HepG2 (cell line): ENCODE results near the gene CDK5RAP2. TPM values are rescaled to one million over a fixed set of nuclear protein-coding genes. Genes with fewer than 3 reads are reported as not detected.

Experiments
- AHDC1 ChIP-seq: sonication (generic); formaldehyde crosslinking; IDR thresholded peaks from 2 replicates; pipeline ENCODE4 v1.5.1; 2020; ENCODE audit warnings: mild to moderate bottlenecking, missing genetic modification reagents, borderline replicate concordance
- ATF1 ChIP-seq: IDR thresholded peaks from 2 replicates; pipeline ENCODE4 v1.6.1; 2016; ENCODE audit warnings: mild to moderate bottlenecking, control low read depth
- GTF2F1 ChIP-seq: fragments of 150-350 bp; IDR thresholded peaks from 2 replicates; pipeline ENCODE4 v1.6.1; 2014; ENCODE audit warnings: low read length
- HNF1B ChIP-seq: sonication (generic); formaldehyde crosslinking; IDR thresholded peaks from 2 replicates; pipeline ENCODE4 v1.5.1; 2020; ENCODE audit warnings: mild to moderate bottlenecking, moderate library complexity, missing genetic modification reagents
- MTERF4 ChIP-seq: sonication (generic); formaldehyde crosslinking; IDR thresholded peaks from 2 replicates; pipeline ENCODE4 v1.8.0; 2023; ENCODE audit warnings: mild to moderate bottlenecking, missing genetic modification reagents
- MYNN ChIP-seq: sonication (generic); formaldehyde crosslinking; IDR thresholded peaks from 2 replicates; pipeline ENCODE4 v1.4.0; 2020; ENCODE audit warnings: mild to moderate bottlenecking, low read depth, missing genetic modification reagents
- NFKB2 ChIP-seq: sonication (generic); formaldehyde crosslinking; IDR thresholded peaks from 2 replicates; pipeline ENCODE4 v1.4.0; 2020; ENCODE audit warnings: missing genetic modification reagents, borderline replicate concordance
- POLR2G ChIP-seq: fragments of 200-400 bp; formaldehyde crosslinking; IDR thresholded peaks from 2 replicates; pipeline ENCODE4 v1.6.1; 2018; ENCODE audit warnings: mild to moderate bottlenecking, low read depth, low read length, moderate library complexity
- RXRB ChIP-seq: IDR thresholded peaks from 2 replicates; pipeline ENCODE4 v1.6.1; 2016; ENCODE audit warnings: borderline replicate concordance, missing genetic modification reagents, missing compliant biosample characterization
- SIX4 ChIP-seq: sonication (generic); formaldehyde crosslinking; IDR thresholded peaks from 2 replicates; pipeline ENCODE4 v1.4.0; 2020; ENCODE audit warnings: missing genetic modification reagents
- ZFP91 ChIP-seq: sonication (generic); formaldehyde crosslinking; IDR thresholded peaks from 2 replicates; pipeline ENCODE4 v1.9.0; 2022; ENCODE audit warnings: missing genetic modification reagents, mild to moderate bottlenecking, borderline replicate concordance
- ZFY ChIP-seq: sonication (generic); formaldehyde crosslinking; IDR thresholded peaks from 2 replicates; pipeline ENCODE4 v1.4.0; 2020; ENCODE audit warnings: missing genetic modification reagents
- ZNF224 ChIP-seq: sonication (generic); formaldehyde crosslinking; IDR thresholded peaks from 2 replicates; pipeline ENCODE4 v1.5.0; 2020; ENCODE audit warnings: mild to moderate bottlenecking, missing genetic modification reagents
- ZNF503 ChIP-seq: sonication (generic); formaldehyde crosslinking; IDR thresholded peaks from 2 replicates; pipeline ENCODE4 v1.4.0; 2020; ENCODE audit warnings: missing genetic modification reagents
- ZNF550 ChIP-seq: sonication (generic); formaldehyde crosslinking; IDR thresholded peaks from 2 replicates; pipeline ENCODE4 v1.4.0; 2020; ENCODE audit warnings: mild to moderate bottlenecking, missing genetic modification reagents, borderline replicate concordance
- ZNF724P ChIP-seq: sonication (generic); formaldehyde crosslinking; IDR thresholded peaks from 2 replicates; pipeline ENCODE4 v1.8.0; 2022; ENCODE audit warnings: missing genetic modification reagents, borderline replicate concordance
- ZNF792 ChIP-seq: IDR thresholded peaks from 2 replicates; pipeline ENCODE4 v1.6.1; 2016
- polyA plus RNA-seq, 8 experiments: library from polyadenylated mRNA; depleted of rRNA in 3 of 8; stranded (reverse) in 7 of 8; unstranded in 1 of 8; fragments of >200 nt; fragmentation: Illumina TruSeq in 4 of 8; extraction: Trizol in 4 of 8; gene quantifications; 2 replicates each; pipeline versions ENCODE4 v1.2.1 to v1.2.3, GENCODE V29; 2011 to 2016; ENCODE audit warnings: low read depth in 4 of 8, missing spikeins in 1 of 8, mixed read lengths in 1 of 8; ENCODE audit not compliant: insufficient read depth in 1 of 8
- total RNA-seq, 5 experiments: library from RNA; depleted of rRNA; stranded (reverse); fragments of >200 nt; fragmentation: Illumina TruSeq; extraction: Trizol; gene quantifications; 2 replicates each; pipeline ENCODE4 v1.2.3, GENCODE V29; 2016; ENCODE audit warnings: low read depth in 1 of 5

The CDK5RAP2 gene
- total and polyA plus RNA-seq, 2 of the 13 experiments (the other 11 are each of a cell fraction or from before 2014, with no cell fraction given), result 31.8 to 42.2 TPM

- TF ChIP-seq AHDC1 (CRISPR knock-in tag) (no peak; the same call in 1 of the 2 replicates), MTERF4 (no peak), HNF1B (CRISPR knock-in tag) (peak; percentile 80), ZFP91 (CRISPR knock-in tag) (peak; percentile 70), SIX4 (CRISPR knock-in tag) (no peak), ZFY (CRISPR knock-in tag) (peak; percentile 77), ATF1 (CRISPR knock-in tag) (peak; percentile 94), ZNF224 (CRISPR knock-in tag) (no peak), ZNF503 (CRISPR knock-in tag) (peak; percentile 60; the same call in 1 of the 2 replicates), ZNF724P (no peak), NFKB2 (no peak), ZNF550 (no peak), POLR2G (peak; percentile 67), MYNN (CRISPR knock-in tag) (no peak), ZNF792 (no peak), RXRB (CRISPR knock-in tag) (peak; percentile 67), GTF2F1 (no peak)
Measured at GRCh38 chr9:120580051-120580896, at the start of gene CDK5RAP2 (continued).
